Cardiac fibroblast (primary cell): Measurements from ENCODE around the gene HOXB2.

ENCODE experiments used
- DNase-seq, 2 donors: peaks; one replicate each; pipeline versions ENCODE4 v3.0.0 to v3.0.0-alpha.2; 2010; ENCODE audit warnings: low read depth in 2 of 2
- H3K4me3 ChIP-seq, 2 donors: replicated peaks in 1 of 2; 1 replicate in 1 of 2; 2 replicates in 1 of 2; pipeline ENCODE4 v1.5.1; 2011; ENCODE audit warnings: low read depth in 2 of 2, low read length in 2 of 2, mild to moderate bottlenecking in 2 of 2, moderate library complexity in 1 of 2
- TF ChIP-seq, protein P1 (sequence below): IDR thresholded peaks from one replicate; pipeline ENCODE4 v1.5.1; 2011; ENCODE audit warnings: low read depth, mild to moderate bottlenecking, low read length, inconsistent platforms

The HOXB2 gene

DNA sequence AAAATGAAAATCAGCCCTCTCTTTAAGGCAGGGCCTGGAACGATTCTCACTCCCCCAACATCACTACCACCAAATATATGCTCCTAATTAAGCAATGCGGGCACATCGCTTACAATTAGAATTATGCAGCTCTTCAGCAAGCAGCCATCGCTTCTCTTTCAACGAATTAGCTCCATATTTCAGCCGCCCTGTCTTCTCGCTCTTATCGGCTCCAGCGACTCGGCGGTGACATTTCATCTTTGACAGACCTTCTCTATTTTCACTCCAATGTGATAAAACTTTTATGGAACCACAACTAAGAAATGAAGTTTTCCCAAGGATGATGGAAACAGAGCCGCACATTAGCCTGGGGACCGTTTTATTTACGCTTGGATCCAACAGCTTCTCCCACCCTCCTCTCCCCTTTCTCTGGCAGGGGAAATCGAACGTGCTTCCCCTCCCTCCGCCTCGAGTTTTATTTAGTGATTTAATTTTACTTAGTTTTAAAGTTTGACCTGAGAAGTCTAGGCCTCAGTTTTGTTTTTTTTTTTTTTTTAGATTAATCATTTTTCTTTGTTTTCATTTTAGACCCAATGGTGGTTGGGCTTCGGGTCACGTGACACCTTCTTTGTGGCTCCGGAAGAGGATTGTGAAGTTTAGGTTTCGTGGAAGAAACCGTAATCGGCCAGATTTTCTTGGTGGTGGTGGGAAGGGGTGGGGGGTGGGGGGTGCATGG is 3.1 kb upstream of the HOXB2 start:
- TF ChIP-seq, protein P1, sequence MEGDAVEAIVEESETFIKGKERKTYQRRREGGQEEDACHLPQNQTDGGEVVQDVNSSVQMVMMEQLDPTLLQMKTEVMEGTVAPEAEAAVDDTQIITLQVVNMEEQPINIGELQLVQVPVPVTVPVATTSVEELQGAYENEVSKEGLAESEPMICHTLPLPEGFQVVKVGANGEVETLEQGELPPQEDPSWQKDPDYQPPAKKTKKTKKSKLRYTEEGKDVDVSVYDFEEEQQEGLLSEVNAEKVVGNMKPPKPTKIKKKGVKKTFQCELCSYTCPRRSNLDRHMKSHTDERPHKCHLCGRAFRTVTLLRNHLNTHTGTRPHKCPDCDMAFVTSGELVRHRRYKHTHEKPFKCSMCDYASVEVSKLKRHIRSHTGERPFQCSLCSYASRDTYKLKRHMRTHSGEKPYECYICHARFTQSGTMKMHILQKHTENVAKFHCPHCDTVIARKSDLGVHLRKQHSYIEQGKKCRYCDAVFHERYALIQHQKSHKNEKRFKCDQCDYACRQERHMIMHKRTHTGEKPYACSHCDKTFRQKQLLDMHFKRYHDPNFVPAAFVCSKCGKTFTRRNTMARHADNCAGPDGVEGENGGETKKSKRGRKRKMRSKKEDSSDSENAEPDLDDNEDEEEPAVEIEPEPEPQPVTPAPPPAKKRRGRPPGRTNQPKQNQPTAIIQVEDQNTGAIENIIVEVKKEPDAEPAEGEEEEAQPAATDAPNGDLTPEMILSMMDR, result no peak
- peak overlapping the region in 1 of 2 donors; percentile 38 for H3K4me3 ChIP-seq
- DNase-seq, result peak; percentile 69 to 71

DNA sequence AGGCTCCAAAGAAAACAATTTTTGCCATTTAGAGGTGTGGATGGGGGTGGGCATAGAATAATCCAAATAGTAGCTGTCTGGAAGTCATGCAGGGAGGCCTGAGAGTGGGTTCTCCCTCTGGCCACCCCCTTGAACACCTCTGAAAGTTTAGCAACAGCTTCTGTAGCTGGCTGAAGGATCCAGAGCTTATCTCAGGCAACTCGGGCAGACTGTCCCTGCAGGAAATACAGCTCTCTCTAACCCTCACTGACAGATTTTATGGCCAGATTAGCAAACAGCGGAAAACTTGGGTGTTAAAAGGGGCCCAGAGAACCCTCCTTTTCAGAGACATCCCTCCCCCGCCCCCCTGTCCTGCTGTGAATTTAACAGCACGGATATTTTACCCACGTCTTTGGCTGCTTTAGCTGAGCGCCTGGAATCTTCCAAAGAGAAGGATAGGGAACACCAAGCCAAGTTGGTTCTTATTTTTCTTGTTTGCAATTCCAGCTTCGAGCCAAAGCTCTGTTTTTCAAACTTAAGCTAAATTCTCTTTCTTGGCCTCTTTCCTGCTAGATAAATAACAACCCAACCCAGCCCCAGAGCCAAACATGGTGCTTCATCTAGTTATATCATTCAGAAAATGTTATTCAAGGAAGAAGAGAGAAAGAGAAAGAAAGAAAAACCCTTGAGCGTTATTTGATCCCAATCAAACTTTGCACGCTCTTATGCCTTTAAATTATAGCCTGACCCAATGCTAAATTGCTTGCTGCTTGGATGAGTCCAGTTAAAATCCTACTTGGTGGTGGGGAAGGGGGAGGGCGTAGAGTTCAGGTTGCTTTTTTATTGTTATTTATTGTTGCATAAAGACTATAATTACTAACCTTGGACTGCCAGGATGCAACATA is 2.3 kb upstream of the HOXB2 start:
- DNase-seq, result peak; percentile 36 to 56
- H3K4me3 ChIP-seq, result peak overlapping the region; percentile 15 to 38
- TF ChIP-seq, protein P1, result no peak

GRCh38 chr17:48546137-48546923 is 1.4 kb upstream of the HOXB2 start:
- DNase-seq, result peak; percentile 30 to 54
- peak overlapping the region; percentile 15 to 38 for H3K4me3 ChIP-seq
- TF ChIP-seq, protein P1, result no peak

DNA sequence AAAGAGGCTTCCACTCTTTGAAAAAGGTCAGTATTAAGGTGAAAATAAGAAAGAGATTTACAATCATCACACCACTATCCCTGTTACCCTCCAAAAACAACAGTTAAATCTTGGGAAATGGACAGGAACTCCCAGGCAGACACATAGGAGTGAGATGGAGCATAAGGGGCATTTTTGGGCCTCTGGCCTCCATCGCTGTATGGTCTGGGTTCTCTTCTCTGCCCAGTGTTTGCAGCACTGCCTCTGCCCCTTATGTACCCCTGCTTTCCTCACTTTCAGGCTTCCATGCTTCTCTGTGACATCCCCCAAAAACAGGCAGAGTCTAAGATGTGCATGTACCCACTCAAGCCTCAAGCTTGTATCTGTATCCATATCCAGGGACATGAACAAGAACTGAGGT is 630 bp upstream of the HOXB2 start:
- no peak for DNase-seq
- TF ChIP-seq, protein P1, result no peak
- H3K4me3 ChIP-seq, result peak overlapping the region in 1 of 2 donors; percentile 74

- TF ChIP-seq, protein P1, result no peak
- peak; percentile 84 to 86 for DNase-seq
- H3K4me3 ChIP-seq, result peak overlapping the region; percentile 64 to 74
Observed at GRCh38 chr17:48544349-48545021, 424 bp downstream of the HOXB2 start.

- no peak for DNase-seq
- TF ChIP-seq, protein P1, result no peak
- H3K4me3 ChIP-seq, result peak overlapping the region; percentile 64 to 74
Observed at GRCh38 chr17:48543854-48544348, 1.0 kb downstream of the HOXB2 start.
